Hematopoietic multipotent progenitor cell treated with erythropoietin and hydrocortisone succinate and interleukin-3 and kit ligand, for 17 days (in vitro differentiated cells): ENCODE results near the gene KIRREL2.
"Not testable (repeated sequence)": the region's sequence is repeated elsewhere in the genome, so short reads cannot be mapped to it uniquely, and the experiment has no call there.

Source experiments
- DNase-seq: peaks from one replicate; pipeline ENCODE4 v3.0.0-alpha.2; 2015; ENCODE audit warnings: low spot score

Gene KIRREL2

DNA sequence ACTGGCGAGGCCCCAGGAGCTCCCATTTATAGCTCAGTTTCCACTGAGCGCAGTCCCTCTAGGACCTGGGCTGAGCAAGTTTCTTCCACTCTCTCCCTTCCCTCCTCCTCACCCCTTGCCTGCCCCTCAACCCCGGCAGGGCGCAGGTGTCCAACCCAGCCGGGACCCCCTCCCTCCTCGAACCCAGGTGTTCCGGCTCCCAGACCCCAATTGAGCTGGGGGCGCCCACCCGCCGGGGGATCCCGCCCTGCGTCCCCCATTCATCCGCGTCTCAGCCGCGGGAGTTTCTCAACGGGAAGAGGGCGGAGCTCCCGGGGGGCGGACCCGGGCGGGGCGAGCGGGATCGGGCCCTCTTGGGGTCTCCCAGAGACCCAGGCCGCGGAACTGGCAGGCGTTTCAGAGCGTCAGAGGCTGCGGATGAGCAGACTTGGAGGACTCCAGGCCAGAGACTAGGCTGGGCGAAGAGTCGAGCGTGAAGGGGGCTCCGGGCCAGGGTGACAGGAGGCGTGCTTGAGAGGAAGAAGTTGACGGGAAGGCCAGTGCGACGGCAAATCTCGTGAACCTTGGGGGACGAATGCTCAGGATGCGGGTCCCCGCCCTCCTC is at the start of gene KIRREL2:
Gene KIRREL2, plus strand, starts transcription at position 366 of the 604 bp plus-strand sequence. Its CDS starts 209 bp downstream, at position 575.
- no peak for DNase-seq

- DNase-seq = no peak
Measured at GRCh38 chr19:35807633-35808032, 49.1 kb upstream of the KIRREL2 start.

GRCh38 chr19:35811317-35812219 is 45.1 kb upstream of the KIRREL2 start:
- no peak for DNase-seq

GRCh38 chr19:35812220-35813042 is 44.3 kb upstream of the KIRREL2 start, which contains the start of gene PRODH2:
TSS of gene PRODH2 (minus strand) at chr19:35812845. CDS start at chr19:35812805, 40 bp downstream.
- no peak for DNase-seq

GRCh38 chr19:35813043-35813890 is 43.4 kb upstream of the KIRREL2 start:
- no peak for DNase-seq

GRCh38 chr19:35816262-35816661 is 40.4 kb upstream of the KIRREL2 start:
- DNase-seq = no peak

DNA sequence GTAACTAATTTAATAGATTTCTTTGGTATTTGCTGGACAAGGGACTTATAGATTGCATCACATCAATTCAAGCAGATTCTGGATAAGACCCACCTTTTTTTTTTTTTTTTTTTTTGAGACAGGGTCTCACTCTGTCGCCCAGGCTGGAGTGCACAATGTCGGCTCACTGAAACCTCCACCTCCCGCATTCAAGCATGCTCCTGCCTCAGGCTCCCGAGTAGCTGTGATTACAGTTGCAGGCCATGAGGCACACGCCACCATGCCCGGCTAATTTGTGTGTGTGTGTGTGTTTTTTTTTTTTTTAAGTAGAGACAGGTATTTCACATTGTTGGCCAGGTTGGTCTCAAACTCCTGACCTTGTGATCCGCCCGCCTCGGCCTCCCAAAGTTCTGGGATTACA is 39.9 kb upstream of the KIRREL2 start:
- no peak for DNase-seq

DNA sequence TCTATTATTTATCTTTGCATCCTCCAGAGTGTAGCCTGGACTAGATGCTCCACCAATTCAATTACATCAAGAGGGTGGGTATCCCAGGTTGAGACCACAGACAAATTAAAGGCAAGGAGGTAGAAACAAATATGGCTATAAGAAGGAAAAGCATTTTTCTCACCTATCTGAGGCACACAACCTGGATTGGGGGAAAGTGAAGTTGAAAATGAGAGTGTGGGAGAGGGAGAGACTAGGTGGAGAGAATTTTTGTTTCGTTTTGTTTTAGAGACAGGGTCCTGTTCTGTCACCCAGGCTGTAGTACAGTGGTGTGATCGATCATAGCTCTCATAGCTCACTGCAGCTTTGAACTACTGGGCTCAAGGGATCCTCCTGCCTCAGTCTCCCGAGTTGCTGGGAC is 38.3 kb upstream of the KIRREL2 start:
- DNase-seq = no peak

DNA sequence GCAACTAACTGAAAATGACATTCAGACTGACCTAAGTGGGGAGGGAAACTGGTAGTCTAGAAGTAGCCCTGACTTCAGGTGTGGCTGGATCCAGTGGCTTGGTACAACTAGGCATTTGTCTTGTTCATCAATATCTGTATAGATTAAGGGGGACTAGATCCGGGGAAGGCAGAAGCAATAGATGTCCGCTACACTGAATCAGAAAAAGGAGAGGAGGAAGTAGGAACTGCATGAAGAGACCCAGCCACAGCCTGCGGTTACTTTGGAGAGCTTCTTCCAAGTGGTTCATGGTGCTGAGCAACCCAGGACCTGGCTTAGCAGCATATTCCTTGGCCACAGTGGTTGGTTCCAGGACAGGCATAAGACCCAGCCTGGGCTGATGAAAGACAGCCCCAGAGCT is 34.1 kb upstream of the KIRREL2 start:
- DNase-seq = no peak

DNA sequence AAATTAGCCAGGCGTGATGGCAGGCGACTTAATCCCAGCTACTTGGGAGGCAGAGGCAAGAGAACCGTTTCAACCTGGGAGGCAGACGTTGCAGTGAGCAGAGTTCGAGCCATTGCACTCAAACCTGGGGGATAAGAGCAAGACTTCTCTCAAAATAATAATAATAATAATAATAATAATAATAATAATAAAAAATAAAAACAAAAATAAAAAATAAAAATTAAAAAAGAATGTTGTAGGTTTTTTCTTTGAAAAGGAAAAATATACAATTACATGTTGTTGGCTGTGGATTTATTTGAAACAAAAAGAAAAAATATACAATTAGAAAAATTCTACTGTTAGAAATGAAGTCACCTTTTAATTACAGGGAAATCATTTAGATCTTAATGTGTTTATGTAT is 32.6 kb upstream of the KIRREL2 start:
- no peak for DNase-seq

GRCh38 chr19:35828692-35829301 is 27.9 kb upstream of the KIRREL2 start:
- no peak for DNase-seq

GRCh38 chr19:35830986-35831385 is 25.7 kb upstream of the KIRREL2 start:
- DNase-seq = no peak

DNA sequence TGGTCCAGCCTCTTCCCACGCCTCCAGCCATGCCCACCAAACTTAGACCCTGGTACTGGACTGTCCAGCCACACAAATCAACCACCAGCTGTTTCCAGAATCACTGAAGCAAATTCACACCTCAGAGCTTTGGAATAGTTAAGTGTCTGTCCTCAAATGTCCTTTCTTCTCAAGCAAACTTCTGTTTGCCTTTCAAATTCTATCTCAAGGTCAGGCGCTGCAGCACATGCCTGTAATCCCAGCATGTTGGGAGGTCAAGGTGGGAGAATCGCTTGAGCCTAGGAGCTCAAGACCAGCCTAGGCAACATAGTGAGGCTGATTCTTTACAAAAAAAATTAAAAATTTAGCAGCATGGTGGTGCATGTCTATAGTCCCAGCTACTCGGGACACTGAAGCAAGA is 24.7 kb upstream of the KIRREL2 start:
- no peak for DNase-seq

DNA sequence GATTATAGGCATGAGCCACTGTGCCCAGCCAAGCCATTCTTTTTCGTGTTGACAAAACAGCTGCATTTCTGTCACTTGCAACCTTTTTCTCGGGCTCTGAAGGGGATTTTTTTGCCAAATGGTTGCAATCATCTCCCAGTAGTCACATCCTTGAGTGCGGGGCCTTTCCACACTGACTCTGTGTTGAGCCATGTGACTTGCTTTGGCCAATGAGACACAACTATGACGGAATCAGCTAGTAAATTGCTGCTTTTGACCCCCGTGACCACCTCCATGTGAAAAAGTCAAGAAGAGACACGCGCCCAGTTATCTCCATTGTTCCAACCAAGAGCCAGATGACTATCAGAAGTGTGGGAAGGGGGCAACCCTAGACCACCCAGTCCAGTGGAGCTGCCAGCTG is 22.7 kb upstream of the KIRREL2 start:
- no peak for DNase-seq

DNA sequence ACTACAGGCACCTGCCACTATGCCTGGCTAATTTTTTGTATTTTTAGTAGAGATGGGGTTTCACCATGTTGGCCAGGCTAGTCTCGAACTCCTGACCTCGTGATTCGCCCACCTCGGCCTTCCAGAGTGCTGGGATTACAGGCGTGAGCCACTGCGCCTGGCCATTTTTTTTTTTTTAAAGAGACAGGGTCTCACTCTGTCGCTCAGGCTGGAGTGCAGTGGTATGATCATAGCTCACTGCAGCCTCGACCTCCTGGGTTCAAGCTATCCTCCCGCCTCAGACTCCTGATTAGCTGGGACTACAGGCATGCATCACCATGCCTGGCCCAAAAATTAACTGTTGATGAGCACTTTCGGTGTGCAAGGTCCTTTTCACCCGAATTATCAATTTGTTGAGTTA is 20.6 kb upstream of the KIRREL2 start:
- not testable (repeated sequence) for DNase-seq

- DNase-seq = no peak
Measured at GRCh38 chr19:35841961-35842595, 14.6 kb upstream of the KIRREL2 start.

DNA sequence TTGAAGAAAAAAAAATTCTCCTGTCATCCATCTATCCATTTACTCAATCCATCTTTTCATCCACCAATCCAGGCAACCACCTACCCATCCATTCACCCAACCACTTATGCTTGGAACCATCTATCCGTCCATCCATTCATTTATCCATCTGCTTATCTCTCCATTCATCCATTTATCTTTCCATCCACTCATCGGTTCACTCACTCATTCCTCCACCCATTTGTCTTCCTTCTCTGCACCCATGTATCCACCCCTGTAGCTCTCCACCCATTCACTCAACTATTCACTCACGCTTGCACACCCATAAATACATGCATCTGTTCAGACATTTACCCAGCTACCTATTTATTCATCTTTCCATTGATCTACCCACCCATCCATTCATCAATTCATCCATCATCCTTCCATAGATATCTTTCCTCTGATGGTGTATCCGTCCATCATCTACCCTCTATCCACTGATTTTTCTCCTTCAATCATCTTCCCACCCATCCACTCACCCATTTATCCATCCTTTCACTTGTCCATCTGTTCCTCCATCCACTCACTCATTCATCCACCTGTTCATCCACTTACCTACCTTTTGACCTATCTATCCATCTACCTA is 13.9 kb upstream of the KIRREL2 start:
- DNase-seq = no peak

GRCh38 chr19:35843676-35844481 is 12.8 kb upstream of the KIRREL2 start:
- peak; percentile 9 for DNase-seq

GRCh38 chr19:35844482-35845214 is 12.1 kb upstream of the KIRREL2 start:
- no peak for DNase-seq
